Motor neuron (in vitro differentiated cells): ENCODE data around the gene SLC22A5. TPM values are rescaled to one million over a fixed set of nuclear protein-coding genes. Genes with fewer than 3 reads are reported as not detected.
"Not testable (repeated sequence)": the region's sequence is repeated elsewhere in the genome, so short reads cannot be mapped to it uniquely, and the experiment has no call there.

Source experiments
- ATAC-seq, 8 experiments: fragments of 200-7000 bp; cut with Tn5 transposase; replicated peaks in 6 of 8; 2 replicates each; pipeline ENCODE4 v1.8.0; 2021; ENCODE audit warnings: mild to moderate bottlenecking in 8 of 8, moderate library complexity in 8 of 8
- H3K27ac ChIP-seq, 2 donors: fragments of 250-450 bp; sonication (Bioruptor Pico); 2 replicates each; pipeline ENCODE4 v1.9.0; 2021; ENCODE audit warnings: antibody characterized with exemption in 2 of 2, mild to moderate bottlenecking in 2 of 2, moderate library complexity in 1 of 2
- H3K4me1 ChIP-seq, 2 donors: fragments of 250-450 bp; sonication (Bioruptor Pico); replicated peaks in 1 of 2; 2 replicates each; pipeline ENCODE4 v1.6.1; 2021; ENCODE audit warnings: antibody characterized with exemption in 2 of 2, mild to moderate bottlenecking in 2 of 2, moderate library complexity in 1 of 2
- H3K4me3 ChIP-seq, 5 donors: fragments of 250-450 bp; sonication (Bioruptor Pico); 2 replicates each; pipeline ENCODE4 v1.9.0; 2021; ENCODE audit warnings: antibody characterized with exemption in 5 of 5, mild to moderate bottlenecking in 5 of 5, moderate library complexity in 4 of 5
- WGBS, 10 experiments: fragments of 450-650 bp; shearing (Covaris generic); methylation state at CpG; one replicate each; pipeline ENCODE4 v1.0.0; 2022; 5-methylcytosine and 5-hydroxymethylcytosine counted together
- in situ Hi-C, 9 experiments: fragments of 400-800 bp; cut with MboI; loops; one replicate each; pipeline ENCODE4 v1.15.0; 2021; ENCODE audit warnings: low sequenced_read_pairs in 9 of 9, low pct_unique_long_range_greater_than_20kb in 2 of 9; ENCODE audit not compliant: unreplicated experiment in 9 of 9
- total RNA-seq, 8 experiments: library from RNA; unstranded; fragments of 300-600 nt; gene quantifications; 2 replicates each; pipeline versions ENCODE4 v1.2.3 to v1.2.4, GENCODE V29; 2022

The SLC22A5 gene
- total RNA-seq, 8 experiments from 2014 or later: 1.1 to 7.0 (median 3.1) TPM

DNA sequence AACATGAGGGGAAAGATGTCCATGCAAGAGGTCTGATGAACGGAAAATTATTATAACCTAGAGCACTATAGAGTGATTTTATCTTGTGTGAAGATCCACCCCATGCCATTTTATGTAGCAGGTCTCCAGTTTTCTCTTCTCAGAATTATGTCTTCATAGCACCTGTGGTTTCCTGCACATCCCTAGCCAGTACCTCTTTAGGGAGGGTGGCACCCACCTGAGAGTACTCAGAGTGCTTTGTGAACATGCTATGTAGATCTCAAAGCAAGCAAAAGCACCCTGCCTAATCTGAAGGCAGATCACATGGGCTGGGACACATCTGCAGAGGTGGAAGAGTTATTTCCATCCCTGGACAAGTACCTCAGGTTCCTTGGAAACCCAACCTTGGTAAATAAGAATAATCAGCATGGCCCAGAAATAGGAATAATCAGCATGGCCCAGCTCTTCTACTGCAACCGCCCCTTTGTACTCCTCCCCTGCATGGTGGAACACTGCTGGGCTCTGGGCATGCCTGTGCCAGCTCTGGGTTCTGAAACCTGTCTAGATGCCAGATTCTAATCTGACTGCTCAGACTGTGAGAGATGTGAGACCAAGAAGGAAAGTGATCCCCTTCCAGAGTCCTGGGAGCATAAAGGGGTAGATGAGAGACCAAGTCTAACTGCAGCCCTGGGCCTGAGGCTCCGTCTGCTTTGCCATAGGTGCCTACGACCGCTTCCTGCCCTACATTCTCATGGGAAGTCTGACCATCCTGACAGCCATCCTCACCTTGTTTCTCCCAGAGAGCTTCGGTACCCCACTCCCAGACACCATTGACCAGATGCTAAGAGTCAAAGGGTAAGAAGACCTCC lies 23.7 kb downstream of the SLC22A5 start:
- WGBS, 10 experiments: 17 to 100% (median 88%) methylated on average over 1 to 5 of the region's 6 CpGs; no CpG with 5 or more reads in 1 of the 10 experiments

DNA sequence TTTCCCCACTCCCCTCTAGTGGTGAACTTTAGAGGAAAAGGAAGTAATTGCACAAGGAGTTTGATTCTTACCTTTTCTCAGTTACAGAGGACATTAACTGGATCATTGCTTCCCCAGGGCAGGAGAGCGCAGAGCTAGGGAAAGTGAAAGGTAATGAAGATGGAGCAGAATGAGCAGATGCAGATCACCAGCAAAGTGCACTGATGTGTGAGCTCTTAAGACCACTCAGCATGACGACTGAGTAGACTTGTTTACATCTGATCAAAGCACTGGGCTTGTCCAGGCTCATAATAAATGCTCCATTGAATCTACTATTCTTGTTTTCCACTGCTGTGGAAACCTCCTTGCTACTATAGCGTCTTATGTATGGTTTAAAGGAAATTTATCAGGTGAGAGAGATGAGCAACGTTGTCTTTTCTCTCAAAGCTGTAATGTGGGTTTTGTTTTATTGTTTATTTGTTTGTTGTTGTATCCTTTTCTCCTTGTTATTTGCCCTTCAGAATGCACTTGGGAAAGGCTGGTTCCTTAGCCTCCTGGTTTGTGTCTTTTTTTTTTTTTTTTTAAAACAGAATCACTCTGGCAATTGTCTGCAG lies 25.3 kb downstream of the SLC22A5 start:
- 29 to 75% (median 41%) methylated on average over 1 to 4 of the region's 4 CpGs; no CpG with 5 or more reads in 1 of the 10 experiments for WGBS, 10 experiments
- in situ Hi-C loops: loop anchor here in 1 of 9 experiments (25.0 kb wide), 1 partner anchor 93 kb away; the partner anchor contains the start of gene IRF1
- Histone ChIP-seq H3K4me1 (no peaks in the 10 kb centered on the region), H3K27ac (no peak overlapping the region), H3K4me3 (no peak overlapping the region)
- ATAC-seq: no peak

More for the DNA sequence above, 23.7 kb downstream of the SLC22A5 start:
- in situ Hi-C loops: loop anchor here in 1 of 9 experiments (25.0 kb wide), 1 partner anchor 94 kb away; the partner anchor contains the start of gene IRF1
- H3K27ac ChIP-seq: no peak overlapping the region
- peaks cover 0 to 5% of the 10 kb centered on the region in 2 donors for H3K4me1 ChIP-seq
- no peak overlapping the region for H3K4me3 ChIP-seq
- ATAC-seq: no peak

DNA sequence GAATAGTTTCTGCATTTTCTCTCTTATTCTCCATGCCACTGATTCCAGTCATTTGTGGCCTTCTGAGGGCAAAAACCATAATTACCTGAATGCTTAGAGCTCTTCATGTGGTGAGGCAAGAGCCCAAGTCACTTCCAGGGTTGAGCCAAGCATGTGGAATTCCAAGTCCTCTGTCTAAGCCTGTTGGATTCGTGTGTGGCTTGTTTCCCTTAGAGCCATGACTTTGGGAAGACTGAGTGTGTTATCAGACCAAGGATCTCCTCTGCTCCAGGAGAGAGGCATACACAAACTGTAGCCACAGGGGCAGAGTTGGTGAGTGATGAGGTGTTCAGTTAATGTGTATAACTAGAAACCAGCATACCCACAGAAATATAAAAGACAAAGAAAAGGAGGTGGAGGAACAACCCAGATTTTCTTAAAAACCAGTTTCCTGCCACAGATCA lies 27.1 kb downstream of the SLC22A5 start:
- no peak for ATAC-seq
- Histone ChIP-seq H3K27ac (no peak overlapping the region), H3K4me1 (no peaks in the 10 kb centered on the region), H3K4me3 (no peak overlapping the region)
- in situ Hi-C loops: loop anchor here in 1 of 9 experiments (25.0 kb wide), 1 partner anchor 91 kb away; the partner anchor contains the start of gene IRF1
- 0 to 67% (median 42%) methylated on average over 1 of the region's 1 CpG; no CpG with 5 or more reads in 4 of the 10 experiments for WGBS, 10 experiments

DNA sequence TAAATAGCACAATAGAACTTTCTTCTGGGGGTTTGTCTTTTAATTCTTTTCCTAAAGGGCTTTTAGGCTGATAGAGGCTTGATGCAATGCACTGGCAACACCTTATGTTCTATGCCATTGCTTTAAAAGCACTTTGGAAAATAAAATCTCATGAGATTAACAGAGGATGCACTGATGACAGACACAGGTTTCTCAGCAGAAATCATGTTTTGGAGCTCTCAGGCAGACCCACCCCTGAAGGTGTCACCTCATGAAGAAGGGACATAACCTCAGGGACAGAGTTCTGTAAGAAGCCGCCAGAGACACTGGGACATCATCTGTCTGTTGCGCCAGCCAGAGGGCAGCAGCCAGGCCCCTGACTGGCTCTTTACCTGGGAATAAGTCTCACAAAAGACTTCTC lies 27.7 kb downstream of the SLC22A5 start:
- no peaks in the 10 kb centered on the region for H3K4me1 ChIP-seq
- no peak overlapping the region for H3K27ac ChIP-seq
- no peak for ATAC-seq
- no peak overlapping the region for H3K4me3 ChIP-seq
- in situ Hi-C loops: loop anchor here in 1 of 9 experiments (25.0 kb wide), 1 partner anchor 90 kb away; the partner anchor contains the start of gene IRF1
- 80 to 100% (median 89%) methylated on average over 1 to 2 of the region's 2 CpGs; no CpG with 5 or more reads in 4 of the 10 experiments for WGBS, 10 experiments

DNA sequence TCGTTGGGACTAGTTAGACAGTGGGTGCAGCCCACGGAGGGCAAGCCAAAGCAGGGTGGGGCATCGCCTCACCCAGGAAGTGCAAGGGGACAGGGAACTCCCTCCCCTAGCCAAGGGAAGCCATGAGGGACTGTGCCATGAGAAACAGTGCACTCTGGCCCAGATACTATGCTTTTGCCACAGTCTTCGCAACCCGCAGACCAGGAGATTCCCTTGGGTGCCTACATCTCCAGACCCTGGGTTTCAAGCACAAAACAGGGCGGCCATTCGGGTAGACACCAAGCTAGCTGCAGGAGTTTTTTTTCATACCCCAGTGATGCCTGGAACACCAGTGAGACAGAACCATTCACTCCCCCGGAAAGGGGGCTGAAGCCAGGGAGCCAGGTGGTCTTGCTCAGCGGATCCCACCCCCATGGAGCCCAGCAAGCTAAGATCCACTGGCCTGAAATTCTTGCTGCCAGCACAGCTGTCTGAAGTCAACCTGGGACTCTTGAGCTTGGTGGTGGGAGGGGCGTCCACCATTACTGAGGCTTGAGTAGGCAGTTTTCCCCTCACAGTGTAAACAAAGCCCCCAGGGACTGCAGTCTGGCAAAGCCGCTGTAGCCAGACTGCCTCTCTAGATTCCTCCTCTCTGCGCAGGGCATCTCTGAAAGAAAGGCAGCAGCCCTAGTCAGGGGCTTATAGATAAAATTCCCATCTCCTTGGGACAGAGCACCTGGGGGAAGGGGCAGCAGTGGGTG lies 28.6 kb downstream of the SLC22A5 start:
- WGBS, 10 experiments: 63 to 100% (median 93%) methylated on average over 1 to 4 of the region's 12 CpGs; no CpG with 5 or more reads in 5 of the 10 experiments
- H3K4me1 ChIP-seq, H3K27ac ChIP-seq, H3K4me3 ChIP-seq, ATAC-seq: not testable (repeated sequence)
- in situ Hi-C loops: loop anchor here in 1 of 9 experiments (25.0 kb wide), 1 partner anchor 89 kb away; the partner anchor contains the start of gene IRF1

DNA sequence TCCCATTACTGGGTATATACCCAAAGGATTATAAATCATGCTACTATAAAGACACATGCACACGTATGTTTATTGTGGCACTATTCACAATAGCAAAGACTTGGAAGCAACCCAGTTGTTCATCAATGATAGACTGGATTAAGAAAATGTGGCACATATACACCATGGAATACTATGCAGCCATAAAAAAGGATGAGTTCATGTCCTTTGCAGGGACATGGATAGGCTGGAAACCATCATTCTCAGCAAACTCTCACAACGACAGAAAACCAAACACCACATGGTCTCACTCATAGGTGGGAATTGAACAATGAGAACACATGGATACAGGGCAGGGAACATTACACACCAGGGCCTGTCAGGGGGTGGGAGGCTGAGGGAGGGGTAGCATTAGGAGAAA lies 34.5 kb downstream of the SLC22A5 start:
- H3K4me3 ChIP-seq, H3K4me1 ChIP-seq, H3K27ac ChIP-seq, in situ Hi-C loops, ATAC-seq: not testable (repeated sequence)
- WGBS, 10 experiments: 10 to 100% (median 40%) methylated on average over 1 of the region's 2 CpGs; no CpG with 5 or more reads in 7 of the 10 experiments

DNA sequence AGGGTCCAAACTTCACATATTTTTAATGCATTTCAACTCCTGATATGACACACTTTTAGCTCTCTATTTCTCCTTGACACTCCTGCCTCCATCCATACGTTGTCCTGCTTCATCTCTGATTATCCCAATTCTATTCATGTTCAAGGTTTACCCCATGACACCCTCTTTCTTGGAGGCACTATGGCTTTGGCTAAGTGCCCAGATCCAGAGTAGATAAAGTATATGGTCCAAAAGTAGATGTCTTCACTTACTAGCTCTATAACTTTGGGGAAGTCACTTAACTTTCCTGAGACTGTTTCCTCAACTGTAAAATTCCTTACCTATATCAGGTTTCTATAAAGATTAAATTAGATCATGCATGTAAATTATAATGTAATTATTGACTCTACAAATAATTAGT lies 36.1 kb downstream of the SLC22A5 start:
- Histone ChIP-seq H3K27ac (no peak overlapping the region), H3K4me1 (peaks cover 0 to 4% of the 10 kb centered on the region in 2 donors), H3K4me3 (no peak overlapping the region)
- 33 to 100% (median 69%) methylated on average over 1 of the region's 1 CpG; no CpG with 5 or more reads in 2 of the 10 experiments for WGBS, 10 experiments
- in situ Hi-C loops: no loop called here
- no peak for ATAC-seq

DNA sequence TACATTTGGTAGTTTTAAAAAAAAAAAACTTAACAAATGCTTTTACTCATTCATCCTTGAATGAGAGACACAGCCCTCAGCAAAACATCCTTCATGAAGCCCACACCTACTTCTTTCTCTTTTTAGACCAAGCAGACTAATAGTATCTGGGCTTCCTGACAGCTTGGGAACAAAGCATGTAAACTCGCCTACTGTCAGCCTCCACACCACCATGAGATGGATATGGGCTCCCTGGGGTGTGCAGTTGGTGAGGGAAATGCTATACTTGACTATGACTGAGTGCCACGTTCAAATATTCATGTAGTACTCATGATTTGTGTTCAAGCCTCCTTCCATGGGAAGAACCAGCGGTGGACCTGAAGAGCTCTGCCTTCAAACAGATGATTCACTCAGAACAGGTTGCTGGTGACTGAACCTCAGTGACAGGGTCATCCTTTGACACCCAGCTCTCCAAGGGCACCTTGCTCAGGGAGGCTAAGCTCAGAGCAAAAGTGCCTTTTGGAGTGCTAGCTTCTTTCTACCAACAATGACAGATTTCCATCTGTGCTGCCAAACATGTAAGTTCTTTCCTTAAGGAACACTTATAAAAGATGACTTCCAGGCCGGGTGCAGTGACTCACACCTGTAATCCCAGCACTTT lies 36.8 kb downstream of the SLC22A5 start:
- in situ Hi-C loops: no loop called here
- no peak overlapping the region for H3K4me3 ChIP-seq
- 33 to 100% (median 57%) methylated on average over 1 to 3 of the region's 4 CpGs; no CpG with 5 or more reads in 5 of the 10 experiments for WGBS, 10 experiments
- H3K27ac ChIP-seq: no peak overlapping the region
- H3K4me1 ChIP-seq: peaks cover 0 to 7% of the 10 kb centered on the region in 2 donors
- ATAC-seq: no peak

DNA sequence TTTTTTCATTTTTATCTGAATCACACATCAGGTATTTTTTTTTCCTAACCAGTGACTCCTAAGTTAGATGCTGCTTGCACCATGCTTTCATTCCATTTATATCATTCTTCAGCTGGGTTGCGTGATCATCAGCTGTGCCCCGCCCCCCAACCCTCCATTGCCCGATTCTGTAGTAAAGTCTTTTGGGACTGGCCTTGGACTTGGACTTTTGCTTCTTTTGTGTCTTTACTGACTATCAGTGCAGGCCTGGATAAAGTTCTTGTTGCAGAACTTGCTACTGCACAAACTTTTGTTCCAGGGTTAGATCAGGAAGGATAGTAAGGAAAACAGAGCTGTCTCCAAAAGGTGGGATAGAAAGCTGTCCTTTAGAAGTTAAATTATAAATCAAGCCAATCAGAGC lies 38.5 kb downstream of the SLC22A5 start:
- H3K27ac ChIP-seq: no peak overlapping the region
- 80 to 100% (median 100%) methylated on average over 1 to 3 of the region's 3 CpGs; no CpG with 5 or more reads in 2 of the 10 experiments for WGBS, 10 experiments
- H3K4me1 ChIP-seq: peaks cover 0 to 9% of the 10 kb centered on the region in 2 donors
- in situ Hi-C loops: no loop called here
- no peak overlapping the region for H3K4me3 ChIP-seq
- no peak for ATAC-seq

DNA sequence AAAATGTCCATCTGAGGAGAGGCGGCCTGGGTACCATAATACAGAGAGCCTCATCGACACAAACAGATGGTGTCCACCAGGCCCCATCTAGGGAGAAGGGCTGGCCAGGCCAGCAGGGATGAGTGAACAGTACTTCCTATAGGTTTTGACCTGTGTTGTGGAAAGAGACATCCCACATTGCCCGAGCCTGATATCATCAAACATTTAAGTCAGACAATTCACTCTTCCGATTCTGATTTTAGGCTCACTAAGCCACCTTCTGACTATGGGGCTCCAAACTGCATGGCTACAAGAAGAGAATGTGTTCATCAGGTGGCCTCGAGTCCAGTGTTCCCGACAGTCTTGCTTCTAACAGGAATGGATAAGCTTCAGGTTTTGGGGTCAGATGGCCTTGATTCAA lies 38.9 kb downstream of the SLC22A5 start:
- no peak overlapping the region for H3K27ac ChIP-seq
- ATAC-seq: no peak
- no peak overlapping the region for H3K4me3 ChIP-seq
- in situ Hi-C loops: no loop called here
- H3K4me1 ChIP-seq: peaks cover 0 to 9% of the 10 kb centered on the region in 2 donors
- WGBS, 10 experiments: 51 to 93% (median 84%) methylated on average over 2 to 6 of the region's 6 CpGs; no CpG with 5 or more reads in 3 of the 10 experiments

DNA sequence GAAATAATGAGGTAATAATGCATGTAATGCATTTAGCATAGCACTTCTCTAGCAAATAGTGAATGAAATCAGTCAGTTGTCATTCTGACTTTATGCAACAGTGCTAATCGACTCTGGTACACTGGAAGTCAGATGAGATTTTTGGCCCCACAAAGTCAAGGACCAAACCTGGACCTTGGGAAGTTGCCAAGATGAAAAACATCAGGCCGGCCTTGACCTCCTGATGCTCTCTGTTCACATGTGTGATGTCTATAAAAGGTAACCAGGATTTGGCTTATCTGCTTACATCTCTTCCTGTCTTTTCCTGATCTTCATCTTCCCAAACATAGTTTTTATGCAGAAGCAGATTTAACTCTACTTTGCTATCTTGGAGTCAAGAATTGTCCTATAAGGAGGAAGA lies 39.5 kb downstream of the SLC22A5 start:
- no peak for ATAC-seq
- peaks cover 0 to 9% of the 10 kb centered on the region in 2 donors for H3K4me1 ChIP-seq
- WGBS, 10 experiments: 14 to 100% (median 100%) methylated on average over 1 to 2 of the region's 2 CpGs; no CpG with 5 or more reads in 3 of the 10 experiments
- in situ Hi-C loops: no loop called here
- H3K4me3 ChIP-seq: no peak overlapping the region
- H3K27ac ChIP-seq: no peak overlapping the region
